ENCODE results near the gene PLEK2. TPM values are rescaled to one million over a fixed set of nuclear protein-coding genes. Genes with fewer than 3 reads are reported as not detected.

PLEK2 gene
- polyA plus RNA-seq, 2 of the 4 experiments (the other 2 are of a cell fraction): 14.6 to 14.7 TPM

DNA sequence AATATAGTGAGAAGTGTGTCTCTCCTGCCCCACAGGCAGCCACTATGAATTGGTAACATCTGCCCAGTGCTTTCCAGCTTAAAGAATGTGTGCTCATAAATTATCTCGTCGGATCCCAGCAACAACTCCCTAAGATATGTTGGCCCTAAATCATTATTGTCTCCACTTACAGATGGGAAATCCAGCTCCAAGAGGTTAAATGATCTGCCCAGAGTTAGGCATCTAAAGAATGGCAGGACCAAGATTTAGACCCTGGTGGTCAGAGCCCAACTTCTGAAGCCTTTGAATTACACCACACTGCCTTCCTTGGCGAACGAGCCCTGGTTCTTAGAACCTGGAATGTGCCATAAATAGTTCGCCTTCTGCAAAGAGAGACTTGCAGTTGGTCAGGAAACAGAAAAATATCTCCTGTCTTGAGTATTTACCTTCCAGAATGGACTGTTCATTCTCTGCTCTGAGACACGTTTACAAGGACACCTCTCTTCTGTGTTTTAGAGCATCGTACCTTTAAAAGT, 20.1 kb upstream of the PLEK2 start:
- H3K9me3 ChIP-seq: no peaks in the 10 kb centered on the region
- WGBS (ENCODE audit: missing lambda C conversion rate): 67% methylated on average over 7 of the region's 7 CpGs
- TF ChIP-seq NR3C1 (IDR thresholded peaks at IDR 0.05) (no peak), HDAC2 (IDR thresholded peaks at IDR 0.05) (no peak), RAD21 (conservative IDR thresholded peaks at IDR 0.05 in 1 of 2, IDR thresholded peaks at IDR 0.05 in 1 of 2) (no peak), CEBPB (IDR thresholded peaks at IDR 0.05) (no peak)
- TF ChIP-seq, protein P1, sequence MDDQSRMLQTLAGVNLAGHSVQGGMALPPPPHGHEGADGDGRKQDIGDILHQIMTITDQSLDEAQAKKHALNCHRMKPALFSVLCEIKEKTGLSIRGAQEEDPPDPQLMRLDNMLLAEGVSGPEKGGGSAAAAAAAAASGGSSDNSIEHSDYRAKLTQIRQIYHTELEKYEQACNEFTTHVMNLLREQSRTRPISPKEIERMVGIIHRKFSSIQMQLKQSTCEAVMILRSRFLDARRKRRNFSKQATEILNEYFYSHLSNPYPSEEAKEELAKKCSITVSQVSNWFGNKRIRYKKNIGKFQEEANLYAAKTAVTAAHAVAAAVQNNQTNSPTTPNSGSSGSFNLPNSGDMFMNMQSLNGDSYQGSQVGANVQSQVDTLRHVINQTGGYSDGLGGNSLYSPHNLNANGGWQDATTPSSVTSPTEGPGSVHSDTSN (IDR thresholded peaks at IDR 0.05): no peak
- H3K4me2 ChIP-seq: no peak overlapping the region
- POLR2A ChIA-PET: no interaction called here
- ATAC-seq: no peak
- no peak for DNase-seq (ENCODE audit: low read depth in 1 of 2, low spot score in 1 of 2)
- H3K4me1 ChIP-seq: peaks cover 9% of the 10 kb centered on the region
- no peak overlapping the region for H3K4me3 ChIP-seq
- CTCF ChIA-PET: interaction anchor here (1.0 to 21.5 kb wide), 8 partner anchors 12 to 273 kb away, joined by 3 to 517 read pairs (median 4); no protein-coding TSS in a partner anchor
- no peak overlapping the region for H3K27ac ChIP-seq
- FAIRE-seq: no peak

DNA sequence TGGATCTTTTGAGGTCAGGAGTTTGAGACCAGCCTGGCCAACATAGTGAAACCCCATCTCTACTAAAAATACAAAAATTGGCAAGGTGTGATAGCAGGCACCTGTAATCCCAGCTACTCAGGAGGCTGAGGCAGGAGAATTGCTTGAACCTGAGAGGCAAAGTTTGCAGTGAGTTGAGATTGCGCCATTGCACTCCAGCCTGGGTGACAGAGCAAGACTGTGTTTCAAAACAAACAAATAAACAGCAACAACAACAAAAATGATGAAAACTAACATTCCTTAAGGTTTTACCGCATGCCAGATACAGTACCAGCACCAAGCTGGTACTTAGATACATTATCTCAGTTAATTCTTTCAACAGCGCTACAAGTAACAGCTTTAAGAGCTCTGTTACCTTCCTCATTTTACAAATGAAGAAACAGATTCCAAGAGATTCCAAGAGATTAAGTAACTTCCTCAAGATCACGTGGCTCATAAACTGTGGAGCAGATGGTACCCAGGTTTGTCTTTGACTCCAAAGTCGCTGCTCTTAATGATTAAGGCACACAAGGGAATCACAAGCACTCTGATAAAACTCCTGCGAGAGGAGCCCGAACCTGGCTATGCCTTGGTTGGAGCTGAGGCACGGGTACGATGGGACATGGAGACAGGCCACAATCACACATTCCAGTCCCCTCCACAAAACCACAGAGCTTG, 17.7 kb upstream of the PLEK2 start:
- Histone ChIP-seq H3K9me3 (no peaks in the 10 kb centered on the region), H3K4me1 (peaks cover 9% of the 10 kb centered on the region), H3K4me3 (no peak overlapping the region), H3K27ac (no peak overlapping the region), H3K4me2 (no peak overlapping the region)
- FAIRE-seq: no peak
- DNase-seq (ENCODE audit: low read depth in 1 of 2, low spot score in 1 of 2): no peak
- ChIA-PET POLR2A (no interaction called here), CTCF (interaction anchor here (1.2 to 21.5 kb wide), 8 partner anchors 9 to 275 kb away, joined by 3 to 517 read pairs (median 34); partner anchors contain the start of genes PLEK2 and RDH12)
- WGBS (ENCODE audit: missing lambda C conversion rate): 72% methylated on average over 9 of the region's 9 CpGs
- no peak for ATAC-seq
- TF ChIP-seq RNF2 (IDR thresholded peaks at IDR 0.05; ENCODE audit: borderline replicate concordance, low read depth): no peak
- no peak for TF ChIP-seq RAD21 (conservative IDR thresholded peaks at IDR 0.05 in 1 of 2, IDR thresholded peaks at IDR 0.05 in 1 of 2)
- no peak for TF ChIP-seq NFE2L2 (conservative IDR thresholded peaks at IDR 0.05; ENCODE audit: low read length)
- TF ChIP-seq FOSB (CRISPR knock-in tag; IDR thresholded peaks at IDR 0.05): no peak
- TF ChIP-seq, protein P2, sequence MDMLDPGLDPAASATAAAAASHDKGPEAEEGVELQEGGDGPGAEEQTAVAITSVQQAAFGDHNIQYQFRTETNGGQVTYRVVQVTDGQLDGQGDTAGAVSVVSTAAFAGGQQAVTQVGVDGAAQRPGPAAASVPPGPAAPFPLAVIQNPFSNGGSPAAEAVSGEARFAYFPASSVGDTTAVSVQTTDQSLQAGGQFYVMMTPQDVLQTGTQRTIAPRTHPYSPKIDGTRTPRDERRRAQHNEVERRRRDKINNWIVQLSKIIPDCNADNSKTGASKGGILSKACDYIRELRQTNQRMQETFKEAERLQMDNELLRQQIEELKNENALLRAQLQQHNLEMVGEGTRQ (IDR thresholded peaks at IDR 0.05): no peak
- TF ChIP-seq GATA3 (IDR thresholded peaks at IDR 0.05; ENCODE audit: borderline replicate concordance): no peak

DNA sequence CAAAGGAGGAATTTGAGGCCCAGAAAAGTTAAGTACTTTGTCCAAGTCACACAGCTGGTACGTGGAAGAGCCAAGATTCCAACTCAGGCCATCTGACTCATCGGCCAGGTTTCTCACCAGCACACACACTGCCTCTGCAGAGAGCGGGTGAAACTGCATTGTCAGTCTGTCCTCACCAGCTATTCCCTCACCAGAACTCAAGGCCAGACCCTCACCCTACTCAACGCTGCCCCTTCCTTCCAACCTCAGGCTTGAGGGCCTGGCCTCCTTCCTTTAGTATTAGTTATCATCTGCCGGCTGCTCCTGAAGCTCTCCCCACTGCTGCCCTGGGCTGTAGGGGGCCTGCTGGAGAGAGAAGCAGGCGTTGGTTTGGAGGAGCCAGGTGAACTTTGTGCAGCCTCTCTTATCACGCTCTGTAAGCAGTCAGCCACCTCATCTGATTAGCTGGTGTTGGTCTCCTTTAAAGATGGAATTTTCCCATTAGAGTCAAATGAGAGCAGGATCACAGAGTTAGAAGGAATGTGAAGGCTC, 16.6 kb upstream of the PLEK2 start:
- CTCF ChIA-PET: interaction anchor here (0.6 to 21.5 kb wide), 23 partner anchors 10 to 279 kb away, joined by 3 to 517 read pairs (median 8); partner anchors contain the start of genes PIGH, PLEK2, PLEKHH1 and RDH12
- FAIRE-seq (no peak), ATAC-seq (peak; percentile 81 to 82), DNase-seq (ENCODE audit: low read depth in 1 of 2, low spot score in 1 of 2) (peak in 1 of 2 experiments; percentile 54)
- POLR2A ChIA-PET: interaction anchor here (1.0 kb wide), 1 partner anchor 267 kb away, joined by 3 read pairs; the partner anchor contains the start of gene RDH11
- Histone ChIP-seq H3K27ac (peak overlapping the region in 1 of 2 experiments; percentile 38; a peak in 2 of 6 replicates), H3K4me1 (peaks cover 9% of the 10 kb centered on the region), H3K4me3 (no peak overlapping the region), H3K9me3 (no peaks in the 10 kb centered on the region), H3K4me2 (no peak overlapping the region)
- TF ChIP-seq CHD4 (IDR thresholded peaks at IDR 0.05; ENCODE audit: borderline replicate concordance): no peak
- TF ChIP-seq ZFP36 (IDR thresholded peaks at IDR 0.05; ENCODE audit: borderline replicate concordance, partially characterized antibody): peak; percentile 35
- TF ChIP-seq FOSL2 (IDR thresholded peaks at IDR 0.05): no peak
- TF ChIP-seq FOSL2 (CRISPR knock-in tag; IDR thresholded peaks at IDR 0.05): peak; percentile 59; the same call in 1 of the 2 replicates
- WGBS (ENCODE audit: missing lambda C conversion rate): 56% methylated on average over 7 of the region's 7 CpGs

DNA sequence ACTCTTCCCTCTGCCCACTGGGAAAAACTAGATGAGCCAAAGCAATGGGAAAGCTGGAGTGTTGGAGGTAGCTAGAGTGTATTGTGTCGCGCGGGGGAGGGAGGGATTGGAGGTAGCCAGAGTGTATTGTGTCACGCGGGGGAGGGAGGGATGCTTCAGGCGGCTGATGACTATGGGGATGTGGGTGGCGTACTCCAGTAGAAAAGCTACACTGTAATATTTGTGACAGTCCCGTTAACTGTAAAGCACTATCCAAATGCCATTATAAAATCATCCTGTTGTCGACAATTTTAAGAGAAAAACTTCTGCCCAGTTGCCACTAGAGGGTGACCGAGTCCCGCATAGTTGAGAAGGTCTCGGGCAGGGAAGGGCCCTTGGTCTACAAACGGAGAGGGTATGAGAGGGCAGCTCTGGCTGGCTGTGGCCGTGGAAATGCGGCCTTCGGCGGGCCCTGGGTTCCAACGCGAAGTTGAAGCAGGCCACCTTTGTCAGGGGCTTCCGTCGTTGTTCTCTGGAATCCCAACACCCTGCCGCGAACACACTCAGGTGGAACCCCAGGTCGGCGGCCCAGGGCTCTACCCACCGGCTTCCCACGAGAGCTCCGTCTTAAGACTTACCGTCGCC, 15.1 kb upstream of the PLEK2 start:
- Histone ChIP-seq H3K4me3 (no peak overlapping the region), H3K9me3 (no peaks in the 10 kb centered on the region), H3K4me1 (peaks cover 9% of the 10 kb centered on the region), H3K4me2 (peak overlapping the region; percentile 35; the same call in 1 of the 3 replicates), H3K27ac (peak overlapping the region in 1 of 2 experiments; percentile 35; a peak in 1 of 6 replicates)
- peak; percentile 85 to 94 for ATAC-seq
- WGBS (ENCODE audit: missing lambda C conversion rate): 44% methylated on average over 30 of the region's 30 CpGs
- ChIA-PET POLR2A (interaction anchor here (0.8 kb wide), 1 partner anchor 144 kb away, joined by 3 read pairs; no protein-coding TSS in a partner anchor), CTCF (interaction anchor here (0.6 to 21.5 kb wide), 58 partner anchors 11 to 1068 kb away, joined by 3 to 517 read pairs (median 6); partner anchors contain the start of genes ATP6V1D, PIGH, PLEK2 and PLEKHH1)
- TF ChIP-seq SMC3 (IDR thresholded peaks at IDR 0.05) (peak; percentile 76), RARB (CRISPR knock-in tag; IDR thresholded peaks at IDR 0.05) (no peak), KDM5A (IDR thresholded peaks at IDR 0.05) (no peak), ESRRA (IDR thresholded peaks at IDR 0.05; ENCODE audit: borderline replicate concordance, low read length) (no peak), RAD21 (conservative IDR thresholded peaks at IDR 0.05 in 1 of 2, IDR thresholded peaks at IDR 0.05 in 1 of 2) (peak; percentile 86 to 95)
- TF ChIP-seq, protein P3, sequence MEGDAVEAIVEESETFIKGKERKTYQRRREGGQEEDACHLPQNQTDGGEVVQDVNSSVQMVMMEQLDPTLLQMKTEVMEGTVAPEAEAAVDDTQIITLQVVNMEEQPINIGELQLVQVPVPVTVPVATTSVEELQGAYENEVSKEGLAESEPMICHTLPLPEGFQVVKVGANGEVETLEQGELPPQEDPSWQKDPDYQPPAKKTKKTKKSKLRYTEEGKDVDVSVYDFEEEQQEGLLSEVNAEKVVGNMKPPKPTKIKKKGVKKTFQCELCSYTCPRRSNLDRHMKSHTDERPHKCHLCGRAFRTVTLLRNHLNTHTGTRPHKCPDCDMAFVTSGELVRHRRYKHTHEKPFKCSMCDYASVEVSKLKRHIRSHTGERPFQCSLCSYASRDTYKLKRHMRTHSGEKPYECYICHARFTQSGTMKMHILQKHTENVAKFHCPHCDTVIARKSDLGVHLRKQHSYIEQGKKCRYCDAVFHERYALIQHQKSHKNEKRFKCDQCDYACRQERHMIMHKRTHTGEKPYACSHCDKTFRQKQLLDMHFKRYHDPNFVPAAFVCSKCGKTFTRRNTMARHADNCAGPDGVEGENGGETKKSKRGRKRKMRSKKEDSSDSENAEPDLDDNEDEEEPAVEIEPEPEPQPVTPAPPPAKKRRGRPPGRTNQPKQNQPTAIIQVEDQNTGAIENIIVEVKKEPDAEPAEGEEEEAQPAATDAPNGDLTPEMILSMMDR (IDR thresholded peaks at IDR 0.05): peak; percentile 78
- TF ChIP-seq, protein P4, sequence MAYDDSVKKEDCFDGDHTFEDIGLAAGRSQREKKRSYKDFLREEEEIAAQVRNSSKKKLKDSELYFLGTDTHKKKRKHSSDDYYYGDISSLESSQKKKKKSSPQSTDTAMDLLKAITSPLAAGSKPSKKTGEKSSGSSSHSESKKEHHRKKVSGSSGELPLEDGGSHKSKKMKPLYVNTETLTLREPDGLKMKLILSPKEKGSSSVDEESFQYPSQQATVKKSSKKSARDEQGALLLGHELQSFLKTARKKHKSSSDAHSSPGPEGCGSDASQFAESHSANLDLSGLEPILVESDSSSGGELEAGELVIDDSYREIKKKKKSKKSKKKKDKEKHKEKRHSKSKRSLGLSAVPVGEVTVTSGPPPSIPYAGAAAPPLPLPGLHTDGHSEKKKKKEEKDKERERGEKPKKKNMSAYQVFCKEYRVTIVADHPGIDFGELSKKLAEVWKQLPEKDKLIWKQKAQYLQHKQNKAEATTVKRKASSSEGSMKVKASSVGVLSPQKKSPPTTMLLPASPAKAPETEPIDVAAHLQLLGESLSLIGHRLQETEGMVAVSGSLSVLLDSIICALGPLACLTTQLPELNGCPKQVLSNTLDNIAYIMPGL (CRISPR knock-in tag; IDR thresholded peaks at IDR 0.05; ENCODE audit: borderline replicate concordance): no peak
- peak; percentile 85 to 91 for DNase-seq (ENCODE audit: low read depth in 1 of 2, low spot score in 1 of 2)
- no peak for FAIRE-seq
